ENCODE results near the gene ABLIM3.

DNA sequence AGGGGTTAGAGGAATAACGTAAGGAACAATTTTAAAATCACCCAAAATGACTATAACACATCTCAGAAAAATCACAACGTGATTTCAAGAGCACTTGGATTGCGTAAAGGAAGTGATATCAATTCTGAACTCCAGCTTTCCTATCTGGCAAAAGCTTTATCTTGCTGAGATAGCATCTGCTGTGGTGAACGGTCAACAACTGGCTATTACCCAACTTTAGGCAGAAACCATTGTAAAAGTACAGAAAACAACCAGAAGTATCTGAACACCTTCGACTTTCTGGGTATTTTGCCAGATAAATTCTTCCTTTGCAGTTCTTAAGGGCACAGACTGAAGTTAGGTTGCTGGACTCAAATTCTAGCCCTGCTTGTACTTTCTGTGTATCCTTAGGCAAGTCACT lies 9.2 kb downstream of the ABLIM3 start:
- TF ChIP-seq, protein P1, sequence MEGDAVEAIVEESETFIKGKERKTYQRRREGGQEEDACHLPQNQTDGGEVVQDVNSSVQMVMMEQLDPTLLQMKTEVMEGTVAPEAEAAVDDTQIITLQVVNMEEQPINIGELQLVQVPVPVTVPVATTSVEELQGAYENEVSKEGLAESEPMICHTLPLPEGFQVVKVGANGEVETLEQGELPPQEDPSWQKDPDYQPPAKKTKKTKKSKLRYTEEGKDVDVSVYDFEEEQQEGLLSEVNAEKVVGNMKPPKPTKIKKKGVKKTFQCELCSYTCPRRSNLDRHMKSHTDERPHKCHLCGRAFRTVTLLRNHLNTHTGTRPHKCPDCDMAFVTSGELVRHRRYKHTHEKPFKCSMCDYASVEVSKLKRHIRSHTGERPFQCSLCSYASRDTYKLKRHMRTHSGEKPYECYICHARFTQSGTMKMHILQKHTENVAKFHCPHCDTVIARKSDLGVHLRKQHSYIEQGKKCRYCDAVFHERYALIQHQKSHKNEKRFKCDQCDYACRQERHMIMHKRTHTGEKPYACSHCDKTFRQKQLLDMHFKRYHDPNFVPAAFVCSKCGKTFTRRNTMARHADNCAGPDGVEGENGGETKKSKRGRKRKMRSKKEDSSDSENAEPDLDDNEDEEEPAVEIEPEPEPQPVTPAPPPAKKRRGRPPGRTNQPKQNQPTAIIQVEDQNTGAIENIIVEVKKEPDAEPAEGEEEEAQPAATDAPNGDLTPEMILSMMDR (IDR thresholded peaks at IDR 0.05; ENCODE audit: low read length) = no peak
- no peak for TF ChIP-seq EZH2 (optimal IDR thresholded peaks at IDR 0.05; ENCODE audit: low read depth, low read length)
- TF ChIP-seq EZH2phosphoT487 (IDR thresholded peaks at IDR 0.05; ENCODE audit: low read length) = no peak

All from MM.1S (cell line).